Measurements from ENCODE around the gene TMC8.

Gene TMC8

GRCh38 chr17:78120537-78120936, 10.0 kb upstream of the TMC8 start:
- Histone ChIP-seq H3K27ac (ENCODE audit: low read depth, low read length) (no peak overlapping the region), H3K9me3 (ENCODE audit: low read length) (no peaks in the 10 kb centered on the region), H3K4me1 (ENCODE audit: insufficient read depth, low read length) (no peaks in the 10 kb centered on the region), H3K36me3 (ENCODE audit: insufficient read depth, low read length) (no peaks in the 10 kb centered on the region), H3K4me3 (ENCODE audit: low read depth in 1 of 2, low read length in 2 of 2) (no peak overlapping the region), H3K9ac (ENCODE audit: low read length) (no peak overlapping the region), H3K27me3 (ENCODE audit: control insufficient read depth in 1 of 2, insufficient read depth in 2 of 2, low read length in 2 of 2) (peaks cover 0 to 6% of the 10 kb centered on the region in 2 donors)

- no peak overlapping the region for H3K4me3 ChIP-seq (ENCODE audit: low read depth in 1 of 2, low read length in 2 of 2)
- H3K4me1 ChIP-seq (ENCODE audit: insufficient read depth, low read length), result no peaks in the 10 kb centered on the region
- no peak overlapping the region for H3K27ac ChIP-seq (ENCODE audit: low read depth, low read length)
- H3K36me3 ChIP-seq (ENCODE audit: insufficient read depth, low read length), result no peaks in the 10 kb centered on the region
- H3K9ac ChIP-seq (ENCODE audit: low read length), result no peak overlapping the region
- peaks cover 0 to 6% of the 10 kb centered on the region in 2 donors for H3K27me3 ChIP-seq (ENCODE audit: control insufficient read depth in 1 of 2, insufficient read depth in 2 of 2, low read length in 2 of 2)
- no peaks in the 10 kb centered on the region for H3K9me3 ChIP-seq (ENCODE audit: low read length)
Measured at GRCh38 chr17:78120971-78121800, 9.4 kb upstream of the TMC8 start.

GRCh38 chr17:78121801-78122215, 8.8 kb upstream of the TMC8 start:
- no peaks in the 10 kb centered on the region for H3K36me3 ChIP-seq (ENCODE audit: insufficient read depth, low read length)
- no peaks in the 10 kb centered on the region for H3K9me3 ChIP-seq (ENCODE audit: low read length)
- H3K9ac ChIP-seq (ENCODE audit: low read length), result no peak overlapping the region
- peaks cover under 1% of the 10 kb centered on the region for H3K4me1 ChIP-seq (ENCODE audit: insufficient read depth, low read length)
- no peak overlapping the region for H3K27ac ChIP-seq (ENCODE audit: low read depth, low read length)
- peaks cover 0 to 6% of the 10 kb centered on the region in 2 donors for H3K27me3 ChIP-seq (ENCODE audit: control insufficient read depth in 1 of 2, insufficient read depth in 2 of 2, low read length in 2 of 2)
- H3K4me3 ChIP-seq (ENCODE audit: low read depth in 1 of 2, low read length in 2 of 2), result no peak overlapping the region

- H3K27me3 ChIP-seq (ENCODE audit: control insufficient read depth in 1 of 2, insufficient read depth in 2 of 2, low read length in 2 of 2), result peaks cover 0 to 5% of the 10 kb centered on the region in 2 donors
- no peak overlapping the region for H3K4me3 ChIP-seq (ENCODE audit: low read depth in 1 of 2, low read length in 2 of 2)
- H3K9me3 ChIP-seq (ENCODE audit: low read length), result no peaks in the 10 kb centered on the region
- no peak overlapping the region for H3K9ac ChIP-seq (ENCODE audit: low read length)
- H3K4me1 ChIP-seq (ENCODE audit: insufficient read depth, low read length), result peaks cover 4% of the 10 kb centered on the region
- no peak overlapping the region for H3K27ac ChIP-seq (ENCODE audit: low read depth, low read length)
- no peaks in the 10 kb centered on the region for H3K36me3 ChIP-seq (ENCODE audit: insufficient read depth, low read length)
Measured at GRCh38 chr17:78122216-78122930, 8.2 kb upstream of the TMC8 start.

- no peak overlapping the region for H3K9ac ChIP-seq (ENCODE audit: low read length)
- H3K36me3 ChIP-seq (ENCODE audit: insufficient read depth, low read length), result no peaks in the 10 kb centered on the region
- H3K27ac ChIP-seq (ENCODE audit: low read depth, low read length), result no peak overlapping the region
- H3K4me1 ChIP-seq (ENCODE audit: insufficient read depth, low read length), result peaks cover 4% of the 10 kb centered on the region
- peaks cover 0 to 7% of the 10 kb centered on the region in 2 donors for H3K27me3 ChIP-seq (ENCODE audit: control insufficient read depth in 1 of 2, insufficient read depth in 2 of 2, low read length in 2 of 2)
- no peak overlapping the region for H3K4me3 ChIP-seq (ENCODE audit: low read depth in 1 of 2, low read length in 2 of 2)
- no peaks in the 10 kb centered on the region for H3K9me3 ChIP-seq (ENCODE audit: low read length)
Measured at GRCh38 chr17:78122931-78123249, 7.7 kb upstream of the TMC8 start.

GRCh38 chr17:78123258-78123929, 7.2 kb upstream of the TMC8 start:
- no peak overlapping the region for H3K27ac ChIP-seq (ENCODE audit: low read depth, low read length)

GRCh38 chr17:78124081-78124835, 6.3 kb upstream of the TMC8 start:
- no peak overlapping the region for H3K4me3 ChIP-seq (ENCODE audit: low read depth in 1 of 2, low read length in 2 of 2)
- peaks cover 0 to 19% of the 10 kb centered on the region in 2 donors for H3K27me3 ChIP-seq (ENCODE audit: control insufficient read depth in 1 of 2, insufficient read depth in 2 of 2, low read length in 2 of 2)
- no peak overlapping the region for H3K27ac ChIP-seq (ENCODE audit: low read depth, low read length)
- H3K9ac ChIP-seq (ENCODE audit: low read length), result no peak overlapping the region
- peaks cover 4% of the 10 kb centered on the region for H3K4me1 ChIP-seq (ENCODE audit: insufficient read depth, low read length)
- H3K36me3 ChIP-seq (ENCODE audit: insufficient read depth, low read length), result no peaks in the 10 kb centered on the region
- H3K9me3 ChIP-seq (ENCODE audit: low read length), result no peaks in the 10 kb centered on the region

More at GRCh38 chr17:78123258-78123929, 7.2 kb upstream of the TMC8 start:
- H3K4me3 ChIP-seq (ENCODE audit: low read depth in 1 of 2, low read length in 2 of 2), result no peak overlapping the region
- peaks cover 0 to 12% of the 10 kb centered on the region in 2 donors for H3K27me3 ChIP-seq (ENCODE audit: control insufficient read depth in 1 of 2, insufficient read depth in 2 of 2, low read length in 2 of 2)
- no peaks in the 10 kb centered on the region for H3K36me3 ChIP-seq (ENCODE audit: insufficient read depth, low read length)
- peaks cover 4% of the 10 kb centered on the region for H3K4me1 ChIP-seq (ENCODE audit: insufficient read depth, low read length)
- no peak overlapping the region for H3K9ac ChIP-seq (ENCODE audit: low read length)
- H3K9me3 ChIP-seq (ENCODE audit: low read length), result no peaks in the 10 kb centered on the region

GRCh38 chr17:78124836-78125137, 5.8 kb upstream of the TMC8 start:
- Histone ChIP-seq H3K9ac (ENCODE audit: low read length) (no peak overlapping the region), H3K36me3 (ENCODE audit: insufficient read depth, low read length) (no peaks in the 10 kb centered on the region), H3K4me1 (ENCODE audit: insufficient read depth, low read length) (peaks cover 4% of the 10 kb centered on the region), H3K4me3 (ENCODE audit: low read depth in 1 of 2, low read length in 2 of 2) (no peak overlapping the region), H3K27me3 (ENCODE audit: control insufficient read depth in 1 of 2, insufficient read depth in 2 of 2, low read length in 2 of 2) (peaks cover 0 to 25% of the 10 kb centered on the region in 2 donors), H3K9me3 (ENCODE audit: low read length) (no peaks in the 10 kb centered on the region), H3K27ac (ENCODE audit: low read depth, low read length) (no peak overlapping the region)

- Histone ChIP-seq H3K4me1 (ENCODE audit: insufficient read depth, low read length) (peaks cover 7% of the 10 kb centered on the region), H3K9ac (ENCODE audit: low read length) (no peak overlapping the region), H3K27ac (ENCODE audit: low read depth, low read length) (no peak overlapping the region), H3K4me3 (ENCODE audit: low read depth in 1 of 2, low read length in 2 of 2) (no peak overlapping the region), H3K27me3 (ENCODE audit: control insufficient read depth in 1 of 2, insufficient read depth in 2 of 2, low read length in 2 of 2) (peaks cover 0 to 30% of the 10 kb centered on the region in 2 donors), H3K9me3 (ENCODE audit: low read length) (no peaks in the 10 kb centered on the region), H3K36me3 (ENCODE audit: insufficient read depth, low read length) (no peaks in the 10 kb centered on the region)
Measured at GRCh38 chr17:78125138-78125913, 5.2 kb upstream of the TMC8 start.

GRCh38 chr17:78125976-78126894, 4.3 kb upstream of the TMC8 start:
- H3K36me3 ChIP-seq (ENCODE audit: insufficient read depth, low read length), result no peaks in the 10 kb centered on the region
- peaks cover 8% of the 10 kb centered on the region for H3K4me1 ChIP-seq (ENCODE audit: insufficient read depth, low read length)
- peaks cover 0 to 39% of the 10 kb centered on the region in 2 donors for H3K27me3 ChIP-seq (ENCODE audit: control insufficient read depth in 1 of 2, insufficient read depth in 2 of 2, low read length in 2 of 2)
- H3K9me3 ChIP-seq (ENCODE audit: low read length), result no peaks in the 10 kb centered on the region
- no peak overlapping the region for H3K27ac ChIP-seq (ENCODE audit: low read depth, low read length)
- H3K9ac ChIP-seq (ENCODE audit: low read length), result no peak overlapping the region
- H3K4me3 ChIP-seq (ENCODE audit: low read depth in 1 of 2, low read length in 2 of 2), result no peak overlapping the region
